Ishikawa (cell line): Measurements from ENCODE around the gene RABGAP1.

Experiments used
- CEBPB ChIP-seq: IDR thresholded peaks from 2 replicates; pipeline ENCODE4 v1.6.1; 2012
- CREB1 ChIP-seq: IDR thresholded peaks from 2 replicates; pipeline ENCODE4 v1.6.1; 2012; ENCODE audit warnings: low read depth
- EGR1 ChIP-seq: IDR thresholded peaks from 2 replicates; pipeline ENCODE4 v1.6.1; 2012
- EP300 ChIP-seq: IDR thresholded peaks from 2 replicates; pipeline ENCODE4 v1.6.1; 2012; ENCODE audit warnings: borderline replicate concordance
- REST ChIP-seq: IDR thresholded peaks from 2 replicates; pipeline ENCODE4 v1.6.1; 2012; ENCODE audit warnings: low read depth, mild to moderate bottlenecking
- TAF1 ChIP-seq: IDR thresholded peaks from 2 replicates; pipeline ENCODE4 v1.6.1; 2012; ENCODE audit warnings: low read depth, mild to moderate bottlenecking
- TEAD4 ChIP-seq: IDR thresholded peaks from 2 replicates; pipeline ENCODE4 v1.6.1; 2012

GRCh38 chr9:123026425-123026824 is 85.6 kb downstream of the RABGAP1 start:
- TF ChIP-seq TAF1 (no peak), REST (no peak), EP300 (no peak), EGR1 (no peak), CEBPB (no peak), TEAD4 (no peak), CREB1 (no peak)
